NCI-H2196 treated with DMSO at 0.1 percent for 48 hours (cell line): ENCODE data around the gene CARD11.

Source experiments
- DNase-seq: peaks from one replicate; lab custom pipeline; 2025; ENCODE audit not compliant: unreplicated experiment; lab: John Stamatoyannopoulos, UW

The CARD11 gene

GRCh38 chr7:2945171-2945570 lies 98.5 kb downstream of the CARD11 start:
- DNase-seq = no peak

- no peak for DNase-seq
Observed at GRCh38 chr7:2944739-2945138, 98.9 kb downstream of the CARD11 start.

- DNase-seq = no peak
Observed at GRCh38 chr7:2943851-2944601, 99.6 kb downstream of the CARD11 start.

GRCh38 chr7:2941216-2941859 lies 102.3 kb downstream of the CARD11 start:
- no peak for DNase-seq

GRCh38 chr7:2940466-2940865 lies 103.2 kb downstream of the CARD11 start:
- DNase-seq = no peak

- no peak for DNase-seq
Observed at GRCh38 chr7:2939193-2939885, 104.3 kb downstream of the CARD11 start.

GRCh38 chr7:2938514-2939192 lies 105.0 kb downstream of the CARD11 start:
- no peak for DNase-seq

- no peak for DNase-seq
Observed at GRCh38 chr7:2937701-2938513, 105.8 kb downstream of the CARD11 start.

GRCh38 chr7:2936891-2937580 lies 106.6 kb downstream of the CARD11 start:
- no peak for DNase-seq

- DNase-seq = no peak
Observed at GRCh38 chr7:2936301-2936700, 107.4 kb downstream of the CARD11 start.

- DNase-seq = no peak
Observed at GRCh38 chr7:2934984-2935740, 108.5 kb downstream of the CARD11 start.

- no peak for DNase-seq
Observed at GRCh38 chr7:2934211-2934731, 109.4 kb downstream of the CARD11 start.

GRCh38 chr7:2932402-2933251 lies 111.0 kb downstream of the CARD11 start:
- no peak for DNase-seq

- no peak for DNase-seq
Observed at GRCh38 chr7:2931034-2931415, 112.6 kb downstream of the CARD11 start.

- DNase-seq = no peak
Observed at GRCh38 chr7:2930310-2931033, 113.2 kb downstream of the CARD11 start.

GRCh38 chr7:2929321-2930201 lies 114.1 kb downstream of the CARD11 start:
- DNase-seq = no peak
